ENCODE results near the gene RAD51. TPM values are rescaled to one million over a fixed set of nuclear protein-coding genes. Genes with fewer than 3 reads are reported as not detected.
A peak's percentile ranks its signal among the peaks of the same experiment; 100 is the strongest.

RAD51 gene
- total and polyA plus RNA-seq, 9 of the 15 experiments (the other 6 are each of a cell fraction or from before 2014, with no cell fraction given) = 16.0 to 63.8 (median 34.6) TPM

GRCh38 chr15:40754883-40755811, 60.2 kb downstream of the RAD51 start, which contains the start of gene RMDN3 (continued):
- TF ChIP-seq ZNF609 (CRISPR knock-in tag; IDR thresholded peaks at IDR 0.05; ENCODE audit: borderline replicate concordance) (0 out of 2 replicates have a peak, but pooled peaks have one; percentile 38), ZNF77 (CRISPR knock-in tag; IDR thresholded peaks at IDR 0.05) (no peak), U2AF1 (optimal IDR thresholded peaks at IDR 0.05; ENCODE audit: low read depth, low read length) (peak; percentile 51), CCNT2 (IDR thresholded peaks at IDR 0.05; ENCODE audit: borderline replicate concordance, extremely low read depth, insufficient read length, low read depth, low read length) (peak; percentile 81), GABPA (tag; conservative IDR thresholded peaks at IDR 0.05; ENCODE audit: low read depth) (0 out of 2 replicates have a peak, but pooled peaks have one; percentile 25), FOXM1 (IDR thresholded peaks at IDR 0.05; ENCODE audit: low read depth) (no peak), FOXM1 (CRISPR knock-in tag; IDR thresholded peaks at IDR 0.05; ENCODE audit: low read depth) (0 out of 2 replicates have a peak, but pooled peaks have one; percentile 55), SOX6 (IDR thresholded peaks at IDR 0.05) (peak; percentile 61; the same call in 1 of the 2 replicates), BRF2 (IDR thresholded peaks at IDR 0.05; ENCODE audit: borderline replicate concordance, insufficient read depth, insufficient read length) (no peak), ZNF224 (CRISPR knock-in tag; IDR thresholded peaks at IDR 0.05) (no peak), CTBP1 (IDR thresholded peaks at IDR 0.05; ENCODE audit: borderline replicate concordance) (peak; percentile 52; the same call in 1 of the 2 replicates), ATF3 (IDR thresholded peaks at IDR 0.05) (peak; percentile 45), ATF3 (CRISPR knock-in tag; conservative IDR thresholded peaks at IDR 0.05) (no peak), RBBP5 (IDR thresholded peaks at IDR 0.05; ENCODE audit: borderline replicate concordance, insufficient read depth, low read length, poor library complexity, severe bottlenecking) (peak; percentile 63), TEAD2 (tag; IDR thresholded peaks at IDR 0.05) (no peak), E2F4 (CRISPR knock-in tag; IDR thresholded peaks at IDR 0.05; ENCODE audit: low read depth) (peak; percentile 53; the same call in 1 of the 2 replicates), NFE2 (IDR thresholded peaks at IDR 0.05; ENCODE audit: low read depth) (peak; percentile 2; the same call in 1 of the 2 replicates), GABPB1 (CRISPR knock-in tag; IDR thresholded peaks at IDR 0.05) (peak; percentile 43; the same call in 1 of the 2 replicates)
